Thyroid gland (tissue), 4 donors: ENCODE measurements around the gene TAF6. TPM values are rescaled to one million over a fixed set of nuclear protein-coding genes. Genes with fewer than 3 reads are reported as not detected.

Experiments
- DNase-seq, 2 donors: peaks; one replicate each; pipeline ENCODE4 v3.0.0-alpha.2; 2019
- H3K27ac ChIP-seq, 3 donors: fragments of 200-600 bp; sonication (generic); 1 replicate in 2 of 3; 2 replicates in 1 of 3; pipeline ENCODE4 v1.5.1; 2016 to 2019; ENCODE audit warnings: mild to moderate bottlenecking in 1 of 3, moderate library complexity in 1 of 3
- H3K27me3 ChIP-seq: fragments of 200-600 bp; sonication (generic); one replicate; pipeline ENCODE4 v1.5.1; 2019
- H3K36me3 ChIP-seq, 2 donors: fragments of 200-600 bp; sonication (generic); one replicate each; pipeline ENCODE4 v1.5.1; 2016 to 2019
- H3K4me1 ChIP-seq, 2 donors: fragments of 200-600 bp; sonication (generic); one replicate each; pipeline ENCODE4 v1.5.1; 2017 to 2019
- H3K4me3 ChIP-seq, 3 donors: fragments of 200-600 bp; sonication (generic); replicated peaks in 1 of 3; 1 replicate in 2 of 3; 2 replicates in 1 of 3; pipeline ENCODE4 v1.5.1; 2016; ENCODE audit warnings: mild to moderate bottlenecking in 1 of 3
- H3K9me3 ChIP-seq: fragments of 200-600 bp; sonication (generic); one replicate; pipeline ENCODE4 v1.5.1; 2017
- CTCF ChIP-seq, 6 experiments: fragments of 200-600 bp in 3 of 6; fragments of 450-650 bp in 3 of 6; sonication (generic) in 3 of 6; IDR thresholded peaks; one replicate each; pipeline ENCODE4 v1.5.1; 2016 to 2019; ENCODE audit warnings: antibody characterized with exemption in 6 of 6, mild to moderate bottlenecking in 2 of 6, inconsistent platforms in 1 of 6, moderate library complexity in 1 of 6
- POLR2A ChIP-seq, 2 donors: fragments of 450-650 bp; IDR thresholded peaks; one replicate each; pipeline ENCODE4 v1.6.1; 2017; ENCODE audit warnings: antibody characterized with exemption in 2 of 2, mild to moderate bottlenecking in 2 of 2, moderate library complexity in 1 of 2
- WGBS, 2 donors: methylation state at CpG; one replicate each; pipeline ENCODE4 v1.1.5; 2017; 5-methylcytosine and 5-hydroxymethylcytosine counted together
- intact Hi-C: fragments of 100-400 bp; cut with DNase I; formaldehyde crosslinking; loops from one replicate; pipeline ENCODE4 v1.15.1; 2023
- total RNA-seq, 4 donors: library from RNA; depleted of rRNA; stranded (reverse); fragments of >200 nt; gene quantifications; one replicate each; pipeline ENCODE4 v1.2.3, GENCODE V29; 2016

TAF6 gene
- total RNA-seq, 4 donors from 2014 or later: 50.3 to 104 (median 85.2) TPM

DNA sequence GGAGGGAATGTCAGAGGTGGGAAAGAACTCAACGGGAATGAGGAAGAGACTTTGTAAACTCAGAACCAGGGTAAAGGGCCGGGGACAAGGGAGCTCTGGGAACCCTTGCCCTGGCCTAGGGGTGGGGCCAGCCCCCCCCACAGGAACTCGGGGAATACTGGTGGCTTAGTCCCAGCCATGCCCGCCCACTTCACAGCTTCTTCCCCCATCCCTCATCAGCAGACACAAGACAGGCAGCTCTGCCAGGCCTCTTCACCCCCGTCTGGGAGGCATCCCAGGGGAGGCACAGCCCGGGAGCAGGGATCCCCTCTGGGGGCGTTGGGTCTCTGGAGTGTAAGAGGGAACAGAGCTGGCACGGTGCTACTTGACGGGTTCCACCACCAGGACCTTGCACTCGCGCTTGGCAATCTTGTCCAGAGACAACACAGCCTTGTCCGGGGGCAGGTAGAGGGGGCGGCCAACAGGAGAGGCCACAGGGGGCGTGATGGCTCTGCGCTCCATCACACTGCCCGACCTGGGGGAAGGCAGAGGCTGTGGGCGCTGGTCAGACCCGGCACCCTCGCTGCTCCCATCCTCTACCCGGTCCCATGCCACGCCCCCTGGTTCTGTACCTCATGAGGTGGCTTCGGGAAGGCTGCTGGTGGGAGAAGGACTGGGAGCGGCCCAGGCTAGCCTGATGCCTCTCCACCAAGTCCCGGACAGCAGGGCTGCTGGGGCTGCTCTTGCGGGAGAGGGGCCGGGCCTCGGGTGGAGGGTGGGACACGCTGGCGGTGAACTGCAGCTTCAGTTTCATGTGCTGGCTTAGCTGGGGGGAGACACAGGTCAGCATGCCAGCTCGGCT, 35.7 kb upstream of the TAF6 start:
- H3K27ac ChIP-seq: no peak overlapping the region
- H3K4me1 ChIP-seq: peaks cover 13 to 15% of the 10 kb centered on the region in 2 donors
- no peak for TF ChIP-seq POLR2A (IDR thresholded peaks at IDR 0.05)
- no peak for TF ChIP-seq CTCF (IDR thresholded peaks at IDR 0.05)
- peaks cover 0 to 8% of the 10 kb centered on the region in 2 donors for H3K36me3 ChIP-seq
- no peaks in the 10 kb centered on the region for H3K27me3 ChIP-seq
- no peak overlapping the region for H3K4me3 ChIP-seq
- intact Hi-C loops: no loop called here
- 58 to 74% methylated on average over 12 to 13 of the region's 30 CpGs for WGBS, 2 donors
- no peaks in the 10 kb centered on the region for H3K9me3 ChIP-seq
- no peak for DNase-seq

- no peak overlapping the region for H3K27ac ChIP-seq
- no peak for DNase-seq
- 86 to 91% methylated on average over 16 of the region's 16 CpGs for WGBS, 2 donors
- no peak overlapping the region for H3K4me3 ChIP-seq
- peaks cover 0 to 8% of the 10 kb centered on the region in 2 donors for H3K36me3 ChIP-seq
- no peaks in the 10 kb centered on the region for H3K9me3 ChIP-seq
- TF ChIP-seq POLR2A (IDR thresholded peaks at IDR 0.05): no peak
- TF ChIP-seq CTCF (IDR thresholded peaks at IDR 0.05): no peak
- peaks cover 11 to 20% of the 10 kb centered on the region in 2 donors for H3K4me1 ChIP-seq
- intact Hi-C loops: no loop called here
- H3K27me3 ChIP-seq: no peaks in the 10 kb centered on the region
Observed at GRCh38 chr7:100153708-100154535, 34.8 kb upstream of the TAF6 start.

DNA sequence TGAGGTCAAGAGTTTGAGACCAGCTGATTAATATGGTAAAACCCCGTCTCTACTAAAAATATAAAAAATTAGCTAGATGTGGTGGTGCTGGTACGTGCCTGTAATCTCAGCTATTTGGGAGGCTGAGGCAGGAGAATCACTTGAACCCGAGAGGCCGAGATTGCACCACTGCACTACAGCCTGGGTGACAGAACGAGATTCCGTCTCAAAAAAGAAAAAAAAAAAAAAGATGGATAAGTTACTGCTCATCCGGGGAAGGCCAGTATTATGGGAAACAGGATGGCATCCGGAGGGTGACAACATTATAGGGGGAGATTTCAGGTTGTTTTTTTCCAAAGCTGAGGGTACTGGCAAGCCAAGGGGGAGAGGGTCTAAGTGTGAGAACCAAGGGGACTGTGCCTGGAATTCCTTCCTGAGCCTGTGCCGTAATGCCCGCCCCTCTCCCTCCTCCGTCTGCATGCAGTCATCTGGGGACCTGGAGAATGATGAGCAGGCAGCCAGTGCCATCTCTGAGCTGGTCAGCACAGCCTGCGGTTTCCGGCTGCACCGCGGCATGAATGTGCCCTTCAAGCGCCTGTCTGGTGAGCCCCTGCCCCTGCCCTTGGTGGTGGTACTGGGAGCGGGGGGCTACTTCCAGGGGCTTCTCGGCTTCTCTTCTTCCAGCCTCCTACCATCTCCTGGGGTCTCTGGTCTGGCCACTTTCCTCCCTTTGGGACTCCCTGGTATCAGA, 33.9 kb upstream of the TAF6 start:
- WGBS, 2 donors: 91 to 92% methylated on average over 16 to 17 of the region's 18 CpGs
- Histone ChIP-seq H3K4me3 (no peak overlapping the region), H3K27me3 (no peaks in the 10 kb centered on the region), H3K4me1 (peaks cover 9 to 20% of the 10 kb centered on the region in 2 donors), H3K27ac (no peak overlapping the region), H3K36me3 (peaks cover 0 to 8% of the 10 kb centered on the region in 2 donors), H3K9me3 (no peaks in the 10 kb centered on the region)
- intact Hi-C loops: no loop called here
- TF ChIP-seq CTCF (IDR thresholded peaks at IDR 0.05) (no peak), POLR2A (IDR thresholded peaks at IDR 0.05) (no peak)
- no peak for DNase-seq

DNA sequence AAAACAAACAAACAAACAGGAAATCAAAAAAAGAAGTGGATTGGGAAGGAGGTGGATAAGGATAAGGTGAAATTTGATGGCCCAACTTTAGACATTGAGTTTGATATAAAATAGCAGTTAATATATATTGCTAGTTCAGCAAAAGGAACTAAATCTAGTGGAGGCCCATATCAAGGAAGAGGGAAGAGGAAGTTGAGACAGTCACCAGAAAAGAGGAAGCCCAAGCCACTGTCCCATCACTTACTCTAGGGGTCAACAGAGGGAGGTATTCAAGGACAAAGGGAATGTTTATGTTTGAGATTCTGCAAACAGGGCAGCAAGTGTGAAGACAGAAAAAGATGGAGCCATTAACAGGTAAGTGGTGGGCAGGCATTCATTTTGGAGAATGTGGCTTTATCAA, 33.2 kb upstream of the TAF6 start:
- H3K4me1 ChIP-seq: peaks cover 2 to 14% of the 10 kb centered on the region in 2 donors
- no peaks in the 10 kb centered on the region for H3K27me3 ChIP-seq
- H3K27ac ChIP-seq: no peak overlapping the region
- no peaks in the 10 kb centered on the region for H3K9me3 ChIP-seq
- no peak for TF ChIP-seq POLR2A (IDR thresholded peaks at IDR 0.05)
- no peak for TF ChIP-seq CTCF (IDR thresholded peaks at IDR 0.05)
- DNase-seq: no peak
- peaks cover 0 to 8% of the 10 kb centered on the region in 2 donors for H3K36me3 ChIP-seq
- intact Hi-C loops: no loop called here
- no peak overlapping the region for H3K4me3 ChIP-seq
